ENCODE results near the gene COG1.
A peak's percentile ranks its signal among the peaks of the same experiment; 100 is the strongest.

COG1 gene

GRCh38 chr17:73201215-73202069 is 8.6 kb downstream of the COG1 start:
- no peak for DNase-seq

- no peak for DNase-seq
Observed at GRCh38 chr17:73203135-73203787, 10.4 kb downstream of the COG1 start.

GRCh38 chr17:73203788-73204479 is 11.1 kb downstream of the COG1 start:
- no peak for DNase-seq

- DNase-seq = peak; percentile 15
Observed at GRCh38 chr17:73205459-73205961, 12.7 kb downstream of the COG1 start.

GRCh38 chr17:73208139-73208827 is 15.4 kb downstream of the COG1 start:
- no peak for DNase-seq

- DNase-seq = no peak
Observed at GRCh38 chr17:73209436-73209835, 16.6 kb downstream of the COG1 start.

GRCh38 chr17:73210002-73210678 is 17.3 kb downstream of the COG1 start:
- no peak for DNase-seq

- no peak for DNase-seq
Observed at GRCh38 chr17:73211745-73212144, 18.9 kb downstream of the COG1 start.

- no peak for DNase-seq
Observed at GRCh38 chr17:73214008-73214407, 21.2 kb downstream of the COG1 start.

- DNase-seq = no peak
Observed at GRCh38 chr17:73214851-73215250, 22.0 kb downstream of the COG1 start.

GRCh38 chr17:73215447-73215846 is 22.6 kb downstream of the COG1 start:
- no peak for DNase-seq

GRCh38 chr17:73223626-73224230 is 30.9 kb downstream of the COG1 start:
- DNase-seq = no peak

GRCh38 chr17:73224237-73224636 is 31.4 kb downstream of the COG1 start:
- DNase-seq = no peak

GRCh38 chr17:73224663-73225305 is 31.9 kb downstream of the COG1 start:
- DNase-seq = no peak

- no peak for DNase-seq
Observed at GRCh38 chr17:73226556-73227172, 33.8 kb downstream of the COG1 start.

- no peak for DNase-seq
Observed at GRCh38 chr17:73227379-73227778, 34.5 kb downstream of the COG1 start.

GRCh38 chr17:73227944-73228343 is 35.1 kb downstream of the COG1 start:
- no peak for DNase-seq

- no peak for DNase-seq
Observed at GRCh38 chr17:73228748-73229236, 35.9 kb downstream of the COG1 start.

- no peak for DNase-seq
Observed at GRCh38 chr17:73230088-73230487, 37.2 kb downstream of the COG1 start.

GRCh38 chr17:73231395-73231794 is 38.5 kb downstream of the COG1 start:
- no peak for DNase-seq

Data from NCI-H1417 treated with DMSO at 0.1 percent for 48 hours (cell line).